ENCODE measurements around the gene MAPK6.
"Not testable (repeated sequence)": the region's sequence is repeated elsewhere in the genome, so short reads cannot be mapped to it uniquely, and the experiment has no call there.

Gene MAPK6

GRCh38 chr15:52045795-52046298 lies 26.8 kb downstream of the MAPK6 start:
- DNase-seq: not testable (repeated sequence)

- not testable (repeated sequence) for DNase-seq
Measured at GRCh38 chr15:52046552-52046951, 27.5 kb downstream of the MAPK6 start.

GRCh38 chr15:52050416-52050815 lies 31.4 kb downstream of the MAPK6 start:
- DNase-seq: peak; percentile 72

DNA sequence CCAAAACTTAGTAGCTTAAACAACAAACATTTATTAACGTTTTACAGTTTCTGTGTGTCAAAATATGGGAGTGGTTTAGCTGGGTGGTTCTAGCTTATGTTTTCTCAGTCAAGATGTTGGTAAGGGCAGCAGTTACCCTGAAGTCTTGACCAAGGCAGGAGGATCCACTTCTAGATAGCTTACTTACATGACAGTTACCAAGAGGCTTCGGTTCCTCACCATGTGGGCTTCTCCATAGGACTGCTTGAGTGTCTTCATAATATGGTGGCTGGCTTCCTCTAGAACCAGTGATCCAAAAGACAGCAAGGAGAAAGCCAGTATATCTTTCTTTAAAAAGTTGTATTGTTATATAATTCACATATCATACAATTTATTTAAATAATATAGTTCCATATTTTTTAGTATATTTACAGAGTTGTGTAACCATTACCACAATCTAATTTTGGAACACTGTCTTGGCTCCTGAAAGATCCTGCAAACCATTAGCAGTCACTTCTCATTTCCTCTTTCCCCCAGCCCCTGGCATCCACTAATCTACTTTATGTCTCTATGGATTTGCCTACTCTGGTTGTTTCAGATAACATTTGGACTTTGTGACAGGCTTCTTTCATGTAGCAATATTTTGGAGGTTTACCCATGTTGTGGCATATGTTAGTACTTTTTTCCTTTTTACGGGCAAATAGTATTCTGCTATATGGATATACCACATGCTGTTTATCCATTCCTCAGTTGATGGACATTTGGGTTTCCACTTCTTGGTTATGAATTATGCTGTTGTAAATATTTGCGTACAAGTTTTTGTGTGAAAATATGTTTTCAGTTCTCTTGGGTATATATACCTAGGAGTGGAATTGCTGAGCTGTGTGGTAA lies 33.3 kb downstream of the MAPK6 start:
- DNase-seq: no peak

DNA sequence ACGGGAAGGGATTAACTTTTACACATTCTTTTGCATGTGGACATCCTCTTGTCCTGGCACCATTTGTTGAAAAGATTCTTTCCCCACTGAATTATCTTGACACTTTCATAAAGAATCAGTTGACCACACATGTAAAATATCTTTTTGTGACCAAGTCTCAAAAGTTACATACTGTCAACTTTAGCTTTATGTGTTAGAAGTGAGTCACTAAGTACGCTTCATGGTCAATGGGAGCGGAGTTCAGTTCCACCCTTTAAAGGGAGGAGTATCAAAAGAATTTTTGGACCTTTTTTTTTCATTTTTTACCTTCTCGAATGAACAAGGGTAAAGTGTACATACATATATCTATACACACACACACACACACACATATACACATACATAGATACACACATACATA lies 35.4 kb downstream of the MAPK6 start:
- no peak for DNase-seq

GRCh38 chr15:52054858-52055257 lies 35.8 kb downstream of the MAPK6 start:
- DNase-seq: not testable (repeated sequence)

- DNase-seq: no peak
Measured at GRCh38 chr15:52056001-52056400, 37.0 kb downstream of the MAPK6 start.

DNA sequence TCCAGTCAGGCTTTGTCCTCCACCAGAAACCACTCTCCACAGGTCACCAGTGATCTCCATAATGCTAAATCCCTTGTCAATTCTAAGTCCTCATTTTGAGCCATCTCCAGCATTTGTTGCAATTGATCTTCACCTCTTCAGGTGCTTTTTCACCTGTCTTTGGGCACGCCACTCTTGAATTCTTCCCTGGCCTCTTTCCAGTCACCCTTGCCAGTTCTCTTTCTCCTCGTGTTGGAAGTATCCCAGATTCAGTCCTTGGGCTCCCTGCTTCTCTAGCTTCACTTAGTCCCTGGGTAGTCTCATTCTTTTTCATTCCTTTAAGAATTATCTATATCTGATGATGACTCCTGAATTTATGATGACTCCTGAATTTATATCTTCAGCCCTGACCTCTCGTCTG lies 37.5 kb downstream of the MAPK6 start:
- no peak for DNase-seq

- no peak for DNase-seq
Measured at GRCh38 chr15:52057996-52058395, 39.0 kb downstream of the MAPK6 start.

- no peak for DNase-seq
Measured at GRCh38 chr15:52060501-52060900, 41.5 kb downstream of the MAPK6 start.

DNA sequence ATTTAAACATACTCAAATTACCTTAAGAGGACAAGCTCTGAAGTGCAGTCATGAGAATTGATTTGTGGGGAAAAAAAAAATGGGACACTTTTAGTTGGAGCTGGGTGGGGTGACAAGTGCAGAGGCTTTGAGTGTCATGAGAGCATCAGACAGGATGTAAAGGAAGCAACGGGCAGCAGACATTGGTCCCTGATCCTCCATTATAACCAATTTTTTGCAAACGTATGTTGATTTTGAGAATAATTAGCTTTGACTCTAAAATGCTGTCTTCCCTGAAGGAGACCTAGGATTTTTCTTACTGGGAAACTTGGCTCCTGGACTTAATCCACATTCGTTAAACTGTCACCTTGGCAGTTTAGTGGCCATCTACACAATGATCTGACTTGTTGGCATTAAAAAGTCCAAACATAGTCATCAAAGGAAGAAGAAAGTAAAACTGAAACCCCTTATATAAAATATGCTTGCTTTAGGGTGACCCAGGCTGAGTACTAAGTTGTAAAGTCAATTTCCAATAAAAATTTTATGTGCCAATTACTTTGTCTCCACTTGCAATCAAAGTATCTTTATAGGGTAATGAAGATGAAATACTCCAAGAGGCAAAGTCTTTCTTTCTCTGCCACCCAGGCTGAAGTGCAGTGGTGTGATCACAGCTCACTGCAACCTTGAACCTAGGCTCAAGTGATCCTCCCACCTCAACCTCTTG lies 48.0 kb downstream of the MAPK6 start:
- no peak for DNase-seq

GRCh38 chr15:52067545-52067926 lies 48.5 kb downstream of the MAPK6 start:
- no peak for DNase-seq

GRCh38 chr15:52068004-52068615 lies 49.1 kb downstream of the MAPK6 start:
- DNase-seq: no peak

DNA sequence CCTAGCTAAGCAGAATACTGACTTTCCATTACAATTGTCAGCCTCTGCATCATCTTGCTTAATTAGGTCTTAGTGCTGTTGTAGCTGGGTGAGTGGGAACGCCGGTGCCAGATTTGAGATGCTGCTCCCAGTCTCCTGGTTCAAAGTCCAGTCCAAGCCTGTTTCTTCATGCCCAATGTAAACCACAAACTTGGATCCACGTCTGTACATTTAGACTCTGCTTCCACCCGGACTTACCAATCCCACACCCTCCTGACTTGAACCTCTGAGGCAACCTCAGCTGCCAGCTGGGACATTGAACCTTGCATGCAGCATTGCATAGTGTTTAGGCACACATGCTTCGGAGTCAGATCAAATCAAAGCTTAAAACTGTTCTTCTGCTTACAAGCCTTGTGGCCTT lies 50.5 kb downstream of the MAPK6 start:
- no peak for DNase-seq

DNA sequence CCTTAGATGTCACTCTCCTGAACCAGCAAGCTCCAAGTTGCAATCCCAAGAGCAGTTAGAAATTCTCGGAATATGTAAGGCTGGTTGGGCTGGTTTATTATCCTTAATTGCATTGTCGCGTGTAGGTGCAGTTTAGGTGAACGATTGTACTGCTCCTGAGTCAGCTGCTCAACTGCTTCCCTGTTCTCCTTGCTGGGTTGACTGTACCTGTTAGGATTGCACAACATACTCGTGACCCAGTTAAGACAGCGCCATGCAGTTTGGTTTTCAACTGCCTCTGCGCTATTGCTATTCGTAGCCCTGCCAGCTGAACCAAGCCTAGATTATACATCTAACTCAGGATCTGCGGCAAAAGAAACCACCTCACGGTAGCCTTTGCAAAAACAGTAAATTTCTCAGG lies 52.6 kb downstream of the MAPK6 start:
- DNase-seq: no peak

DNA sequence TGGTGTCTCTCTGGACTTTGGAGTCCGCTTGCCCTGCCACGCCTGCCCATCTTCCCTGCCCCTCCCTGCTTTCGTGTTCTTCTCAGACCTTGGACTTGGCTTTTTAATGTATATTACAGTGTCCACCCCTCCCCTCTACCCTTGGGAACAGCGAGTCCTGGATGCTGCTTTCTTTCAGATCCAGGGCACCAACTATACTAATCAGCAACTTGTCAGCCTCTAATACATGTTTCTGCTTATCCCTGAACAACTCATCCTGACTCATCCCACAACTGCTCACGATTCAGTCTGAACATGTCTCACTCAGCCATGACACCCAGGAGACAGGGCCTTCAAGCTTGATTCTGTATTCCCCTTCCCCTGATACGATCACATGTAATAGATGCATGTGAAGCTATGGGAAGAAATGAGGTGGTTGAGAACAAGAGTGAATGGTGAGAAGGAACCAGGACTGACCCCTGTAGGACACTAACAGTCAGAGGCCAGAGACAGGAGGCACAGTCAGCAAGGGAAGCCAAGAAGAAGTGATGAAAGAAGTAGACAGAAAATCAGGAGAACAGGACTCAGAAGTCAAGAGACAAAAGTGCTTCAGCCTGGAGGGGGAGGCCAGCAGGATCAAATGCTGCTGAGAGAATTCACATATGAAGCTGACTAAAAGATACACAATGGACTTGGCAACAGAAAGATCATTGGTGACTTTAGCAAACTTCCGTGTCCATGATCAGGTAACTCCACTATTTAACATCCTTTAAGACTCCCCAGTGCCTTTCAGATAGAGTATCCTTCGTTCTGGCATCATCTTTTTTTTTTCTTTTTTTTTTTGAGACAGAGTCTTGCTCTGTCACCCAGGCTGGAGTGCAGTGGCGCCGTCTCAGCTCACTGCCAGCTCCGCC lies 58.1 kb downstream of the MAPK6 start:
- DNase-seq: peak; percentile 85

DNA sequence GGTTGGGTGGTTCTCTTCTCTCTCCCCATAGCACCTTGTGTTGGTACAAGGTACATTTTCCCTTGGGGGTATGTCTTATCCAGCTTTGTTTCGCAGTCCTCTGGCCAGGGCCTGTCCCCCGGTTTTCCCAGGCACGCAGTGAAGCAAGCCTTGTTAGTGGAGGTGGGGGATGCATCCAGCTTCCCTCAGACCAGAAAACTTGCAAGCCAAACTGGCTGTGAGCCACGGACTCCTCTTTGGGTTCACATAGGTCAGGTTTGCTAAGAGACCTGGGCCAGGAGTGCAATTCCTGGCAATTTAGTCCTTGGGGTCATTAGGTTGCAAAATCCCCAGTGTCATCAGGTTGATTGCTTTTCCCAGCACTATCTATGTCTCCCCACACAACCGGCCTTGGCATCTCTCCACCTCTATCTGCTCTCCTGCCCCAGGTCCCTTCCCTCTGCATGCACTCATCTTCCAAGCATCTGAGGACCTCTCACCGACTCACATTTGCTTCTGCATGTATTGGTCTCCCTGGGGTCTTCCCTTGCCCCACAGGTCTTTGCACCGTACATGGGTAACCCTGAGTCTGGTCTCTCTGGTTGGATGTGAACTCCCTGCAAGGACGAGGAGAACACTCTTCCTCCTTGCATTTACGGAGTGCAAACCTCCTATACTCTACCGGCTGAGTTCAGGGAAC lies 59.3 kb downstream of the MAPK6 start:
- DNase-seq: no peak

GRCh38 chr15:52078876-52079700 lies 60.1 kb downstream of the MAPK6 start:
- peak; percentile 72 for DNase-seq

DNA sequence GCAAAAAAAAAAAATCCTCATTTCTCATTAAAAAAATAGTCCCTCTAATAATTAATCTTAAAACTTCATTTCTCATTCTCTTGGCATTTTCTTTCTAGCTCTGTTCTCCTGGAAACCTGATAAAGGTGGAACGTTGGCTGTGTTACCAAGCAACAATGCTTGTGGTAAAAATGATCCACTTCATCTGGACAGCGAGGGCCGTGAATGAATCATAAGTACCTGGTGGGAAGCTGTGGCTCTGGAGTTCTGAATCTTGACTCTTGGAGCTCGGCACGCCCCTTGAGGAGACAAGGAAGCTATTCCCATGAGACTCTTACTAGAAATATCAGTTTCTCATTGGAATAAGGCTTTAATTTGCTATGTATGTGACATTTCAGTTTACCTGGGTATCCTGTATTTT lies 61.0 kb downstream of the MAPK6 start:
- DNase-seq: no peak

GRCh38 chr15:52080706-52081392 lies 61.8 kb downstream of the MAPK6 start:
- no peak for DNase-seq

All from fibroblast of skin of scalp (primary cell).